GM12878 (cell line): ENCODE measurements around the gene COL18A1. TPM values are rescaled to one million over a fixed set of nuclear protein-coding genes. Genes with fewer than 3 reads are reported as not detected.
A peak's percentile ranks its signal among the peaks of the same experiment; 100 is the strongest.

Experiments used
- BCL11A ChIP-seq: IDR thresholded peaks from 2 replicates; pipeline ENCODE4 v1.6.1; 2011; ENCODE audit warnings: low read depth, low read length
- CHD4 ChIP-seq: fragments of 200-600 bp; sonication (generic); IDR thresholded peaks from 2 replicates; pipeline ENCODE4 v1.6.1; 2016; ENCODE audit warnings: mild to moderate bottlenecking
- CREB1 ChIP-seq: IDR thresholded peaks from 2 replicates; pipeline ENCODE4 v1.6.1; 2012; ENCODE audit warnings: low read depth, mild to moderate bottlenecking, inconsistent platforms
- EED ChIP-seq: sonication (generic); IDR thresholded peaks from 2 replicates; pipeline ENCODE4 v1.6.1; 2016; ENCODE audit warnings: antibody characterized with exemption, low read depth
- FOXK2 ChIP-seq: fragments of 450-650 bp; IDR thresholded peaks from 2 replicates; pipeline ENCODE4 v1.6.1; 2017; ENCODE audit warnings: mild to moderate bottlenecking, moderate library complexity
- GABPA ChIP-seq: IDR thresholded peaks from 2 replicates; pipeline ENCODE4 v1.6.1; 2014; ENCODE audit warnings: antibody characterized with exemption, low read depth, mild to moderate bottlenecking, inconsistent platforms
- GATAD2B ChIP-seq: fragments of 450-650 bp; conservative IDR thresholded peaks from 2 replicates; pipeline ENCODE4 v1.6.1; 2017; ENCODE audit warnings: low read depth, mild to moderate bottlenecking, moderate library complexity
- KDM1A ChIP-seq: fragments of 200-600 bp; sonication (generic); IDR thresholded peaks from 2 replicates; pipeline ENCODE4 v1.6.1; 2016; ENCODE audit warnings: borderline replicate concordance
- LARP7 ChIP-seq: fragments of 450-650 bp; IDR thresholded peaks from 2 replicates; pipeline ENCODE4 v1.6.1; 2017; ENCODE audit warnings: mild to moderate bottlenecking
- MTA3 ChIP-seq: IDR thresholded peaks from 2 replicates; pipeline ENCODE4 v1.6.1; 2012; ENCODE audit warnings: low read length, inconsistent platforms, borderline replicate concordance
- NFYA ChIP-seq: IDR thresholded peaks from 2 replicates; pipeline ENCODE4 v1.6.1; 2011; ENCODE audit warnings: low read depth, mild to moderate bottlenecking, low read length, improper control_type of control experiment, borderline replicate concordance
- POLR2A ChIP-seq: IDR thresholded peaks from 2 replicates; pipeline ENCODE4 v1.6.1; 2011; ENCODE audit warnings: low read depth, mild to moderate bottlenecking, low read length
- POLR2AphosphoS5 ChIP-seq: IDR thresholded peaks from 2 replicates; pipeline ENCODE4 v1.6.1; 2011; ENCODE audit warnings: mild to moderate bottlenecking, low read length, inconsistent platforms
- RAD51 ChIP-seq: fragments of 450-650 bp; IDR thresholded peaks from 2 replicates; pipeline ENCODE4 v1.6.1; 2016; ENCODE audit warnings: moderate library complexity, mild to moderate bottlenecking, inconsistent platforms
- RB1 ChIP-seq: fragments of 450-650 bp; formaldehyde crosslinking; IDR thresholded peaks from 2 replicates; pipeline ENCODE4 v1.6.1; 2017; ENCODE audit warnings: mild to moderate bottlenecking, borderline replicate concordance
- RELA ChIP-seq: fragments of 450-650 bp; IDR thresholded peaks from 2 replicates; pipeline ENCODE4 v1.8.0; 2014; ENCODE audit warnings: borderline replicate concordance; ENCODE audit not compliant: partially characterized antibody
- SMARCA5 ChIP-seq: fragments of 450-650 bp; IDR thresholded peaks from 2 replicates; pipeline ENCODE4 v1.6.1; 2017; ENCODE audit warnings: mild to moderate bottlenecking
- SREBF2 ChIP-seq: IDR thresholded peaks from 2 replicates; pipeline ENCODE4 v1.6.1; 2012; ENCODE audit warnings: mild to moderate bottlenecking, low read length
- ZNF207 ChIP-seq: fragments of 450-650 bp; IDR thresholded peaks from 2 replicates; pipeline ENCODE4 v1.6.1; 2014; ENCODE audit warnings: antibody characterized with exemption, mild to moderate bottlenecking, borderline replicate concordance
- polyA plus RNA-seq, 11 experiments: library from polyadenylated mRNA; depleted of rRNA in 4 of 11; unstranded in 6 of 11; stranded (reverse) in 5 of 11; fragments of >200 nt; fragmentation: Nextera tagmentation in 4 of 11; fragmentation: Illumina TruSeq in 1 of 11; extraction: Ambion mirVana in 4 of 11; extraction: Trizol in 1 of 11; gene quantifications; 1 replicate in 1 of 11; 2 replicates in 10 of 11; pipeline versions ENCODE4 v1.2.1 to v1.2.3, GENCODE V29; 2011 to 2016; ENCODE audit warnings: inconsistent platforms in 2 of 11, missing spikeins in 2 of 11, low read depth in 1 of 11
- total RNA-seq, 4 experiments: library from RNA; depleted of rRNA in 3 of 4; stranded (reverse); fragments of >200 nt in 3 of 4; fragmentation: Illumina TruSeq in 1 of 4; extraction: Trizol in 1 of 4; gene quantifications; 2 replicates each; pipeline versions ENCODE4 v1.2.1 to v1.2.3, GENCODE V29; 2013 to 2021
- TF ChIP-seq, protein P1 (sequence below): fragments of 450-650 bp; IDR thresholded peaks from 2 replicates; pipeline ENCODE4 v1.6.1; 2017; ENCODE audit warnings: mild to moderate bottlenecking, moderate library complexity
- TF ChIP-seq, protein P2 (sequence below): IDR thresholded peaks from 2 replicates; pipeline ENCODE4 v1.6.1; 2012; ENCODE audit warnings: low read depth, low read length, improper control_type of control experiment
- TF ChIP-seq, protein P3 (sequence below): fragments of 450-650 bp; IDR thresholded peaks from 2 replicates; pipeline ENCODE4 v1.6.1; 2018; ENCODE audit warnings: borderline replicate concordance, mild to moderate bottlenecking; ENCODE audit not compliant: partially characterized antibody

COL18A1 gene
- total and polyA plus RNA-seq, 10 of the 15 experiments (the other 5 are each of a cell fraction or from before 2014, with no cell fraction given): under 0.01 to 0.49 (median 0.09) TPM; not detected in 3

DNA sequence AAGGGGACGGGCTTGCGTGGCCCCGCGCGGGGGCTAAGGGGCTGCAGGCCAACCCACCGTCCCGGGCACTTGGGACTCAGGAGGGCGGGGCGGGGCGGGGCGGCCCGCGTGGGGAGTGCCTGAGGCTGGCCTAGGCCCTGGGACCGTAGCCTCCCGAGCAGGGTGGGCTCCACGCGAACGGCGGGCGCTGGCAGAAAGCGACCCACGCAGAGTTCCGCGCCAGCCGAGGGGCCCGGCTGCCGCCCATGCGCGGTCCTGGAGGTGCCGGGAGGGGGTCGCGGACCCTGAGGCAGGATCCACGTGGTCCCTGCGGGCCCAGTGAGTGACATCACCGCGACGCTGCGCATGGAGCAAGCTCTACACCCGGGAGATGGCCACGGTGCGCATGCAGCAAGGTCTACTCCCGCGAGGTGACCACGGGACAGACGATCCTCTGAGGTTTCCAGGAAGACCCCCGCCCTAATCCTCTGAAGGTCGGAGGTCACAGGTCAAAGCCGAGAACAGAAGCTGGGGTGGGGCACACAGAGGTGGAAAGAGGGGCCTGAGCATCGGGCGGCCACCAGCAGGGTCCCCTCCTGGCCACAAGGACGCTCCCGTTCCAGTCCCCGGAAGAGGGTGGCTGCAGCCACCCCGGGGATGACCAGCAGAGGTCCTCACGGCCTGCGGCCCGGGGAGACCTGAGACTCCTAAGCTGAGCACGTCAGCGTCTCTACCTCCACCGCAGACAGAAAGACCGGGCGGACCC, 150.8 kb downstream of the COL18A1 start (continued):
- TF ChIP-seq CREB1 (0 out of 2 replicates have a peak, but pooled peaks have one; percentile 15), GABPA (no peak), NFYA (no peak), RELA (no peak), BCL11A (0 out of 2 replicates have a peak, but pooled peaks have one; percentile 18), GATAD2B (peak; percentile 94), RAD51 (no peak), EED (peak; percentile 28; the same call in 1 of the 2 replicates), KDM1A (no peak), POLR2AphosphoS5 (no peak), LARP7 (no peak; the same call in 1 of the 2 replicates), ZNF207 (peak; percentile 81; the same call in 1 of the 2 replicates), POLR2A (peak; percentile 64), RB1 (0 out of 2 replicates have a peak, but pooled peaks have one; percentile 22), CHD4 (no peak), SREBF2 (no peak), FOXK2 (0 out of 2 replicates have a peak, but pooled peaks have one; percentile 12), SMARCA5 (peak; percentile 59; the same call in 1 of the 2 replicates), MTA3 (no peak)
- TF ChIP-seq, protein P1, sequence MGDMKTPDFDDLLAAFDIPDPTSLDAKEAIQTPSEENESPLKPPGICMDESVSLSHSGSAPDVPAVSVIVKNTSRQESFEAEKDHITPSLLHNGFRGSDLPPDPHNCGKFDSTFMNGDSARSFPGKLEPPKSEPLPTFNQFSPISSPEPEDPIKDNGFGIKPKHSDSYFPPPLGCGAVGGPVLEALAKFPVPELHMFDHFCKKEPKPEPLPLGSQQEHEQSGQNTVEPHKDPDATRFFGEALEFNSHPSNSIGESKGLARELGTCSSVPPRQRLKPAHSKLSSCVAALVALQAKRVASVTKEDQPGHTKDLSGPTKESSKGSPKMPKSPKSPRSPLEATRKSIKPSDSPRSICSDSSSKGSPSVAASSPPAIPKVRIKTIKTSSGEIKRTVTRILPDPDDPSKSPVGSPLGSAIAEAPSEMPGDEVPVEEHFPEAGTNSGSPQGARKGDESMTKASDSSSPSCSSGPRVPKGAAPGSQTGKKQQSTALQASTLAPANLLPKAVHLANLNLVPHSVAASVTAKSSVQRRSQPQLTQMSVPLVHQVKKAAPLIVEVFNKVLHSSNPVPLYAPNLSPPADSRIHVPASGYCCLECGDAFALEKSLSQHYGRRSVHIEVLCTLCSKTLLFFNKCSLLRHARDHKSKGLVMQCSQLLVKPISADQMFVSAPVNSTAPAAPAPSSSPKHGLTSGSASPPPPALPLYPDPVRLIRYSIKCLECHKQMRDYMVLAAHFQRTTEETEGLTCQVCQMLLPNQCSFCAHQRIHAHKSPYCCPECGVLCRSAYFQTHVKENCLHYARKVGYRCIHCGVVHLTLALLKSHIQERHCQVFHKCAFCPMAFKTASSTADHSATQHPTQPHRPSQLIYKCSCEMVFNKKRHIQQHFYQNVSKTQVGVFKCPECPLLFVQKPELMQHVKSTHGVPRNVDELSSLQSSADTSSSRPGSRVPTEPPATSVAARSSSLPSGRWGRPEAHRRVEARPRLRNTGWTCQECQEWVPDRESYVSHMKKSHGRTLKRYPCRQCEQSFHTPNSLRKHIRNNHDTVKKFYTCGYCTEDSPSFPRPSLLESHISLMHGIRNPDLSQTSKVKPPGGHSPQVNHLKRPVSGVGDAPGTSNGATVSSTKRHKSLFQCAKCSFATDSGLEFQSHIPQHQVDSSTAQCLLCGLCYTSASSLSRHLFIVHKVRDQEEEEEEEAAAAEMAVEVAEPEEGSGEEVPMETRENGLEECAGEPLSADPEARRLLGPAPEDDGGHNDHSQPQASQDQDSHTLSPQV: peak; percentile 87
- TF ChIP-seq, protein P2, sequence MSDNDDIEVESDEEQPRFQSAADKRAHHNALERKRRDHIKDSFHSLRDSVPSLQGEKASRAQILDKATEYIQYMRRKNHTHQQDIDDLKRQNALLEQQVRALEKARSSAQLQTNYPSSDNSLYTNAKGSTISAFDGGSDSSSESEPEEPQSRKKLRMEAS: peak; percentile 47
- TF ChIP-seq, protein P3, sequence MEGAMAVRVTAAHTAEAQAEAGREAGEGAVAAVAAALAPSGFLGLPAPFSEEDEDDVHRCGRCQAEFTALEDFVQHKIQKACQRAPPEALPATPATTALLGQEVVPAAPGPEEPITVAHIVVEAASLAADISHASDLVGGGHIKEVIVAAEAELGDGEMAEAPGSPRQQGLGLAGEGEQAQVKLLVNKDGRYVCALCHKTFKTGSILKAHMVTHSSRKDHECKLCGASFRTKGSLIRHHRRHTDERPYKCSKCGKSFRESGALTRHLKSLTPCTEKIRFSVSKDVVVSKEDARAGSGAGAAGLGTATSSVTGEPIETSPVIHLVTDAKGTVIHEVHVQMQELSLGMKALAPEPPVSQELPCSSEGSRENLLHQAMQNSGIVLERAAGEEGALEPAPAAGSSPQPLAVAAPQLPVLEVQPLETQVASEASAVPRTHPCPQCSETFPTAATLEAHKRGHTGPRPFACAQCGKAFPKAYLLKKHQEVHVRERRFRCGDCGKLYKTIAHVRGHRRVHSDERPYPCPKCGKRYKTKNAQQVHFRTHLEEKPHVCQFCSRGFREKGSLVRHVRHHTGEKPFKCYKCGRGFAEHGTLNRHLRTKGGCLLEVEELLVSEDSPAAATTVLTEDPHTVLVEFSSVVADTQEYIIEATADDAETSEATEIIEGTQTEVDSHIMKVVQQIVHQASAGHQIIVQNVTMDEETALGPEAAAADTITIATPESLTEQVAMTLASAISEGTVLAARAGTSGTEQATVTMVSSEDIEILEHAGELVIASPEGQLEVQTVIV: peak; percentile 43
